Measurements from ENCODE around the gene SOX12. TPM values are rescaled to one million over a fixed set of nuclear protein-coding genes. Genes with fewer than 3 reads are reported as not detected.

SOX12 gene
- total RNA-seq, 1 experiment from 2014 or later, result 14.7 TPM

DNA sequence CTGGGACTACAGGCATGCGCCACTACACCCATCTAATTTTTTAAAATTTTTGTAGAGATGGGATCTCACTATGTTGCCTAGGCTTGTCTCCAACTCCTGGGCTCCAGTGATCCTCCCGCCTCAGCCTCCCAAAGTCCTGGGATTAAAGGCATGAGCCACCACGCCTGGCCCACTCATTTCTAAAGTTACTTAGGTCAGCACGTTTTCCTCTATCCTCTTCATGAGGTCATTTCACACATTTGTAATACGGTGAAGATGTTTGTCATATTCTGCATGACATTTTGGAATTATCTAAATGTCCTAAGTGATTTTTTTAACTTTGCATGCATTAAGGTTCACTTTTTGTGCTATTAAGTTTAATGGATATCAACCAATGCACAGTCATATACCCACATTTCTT, 11.9 kb upstream of the SOX12 start:
- no peaks in the 10 kb centered on the region for H3K36me3 Mint-ChIP-seq (ENCODE audit: insufficient read depth, unreplicated experiment)
- no peaks in the 10 kb centered on the region for H3K4me1 Mint-ChIP-seq (ENCODE audit: low read depth, unreplicated experiment)
- POLR2A ChIA-PET, result no interaction called here

DNA sequence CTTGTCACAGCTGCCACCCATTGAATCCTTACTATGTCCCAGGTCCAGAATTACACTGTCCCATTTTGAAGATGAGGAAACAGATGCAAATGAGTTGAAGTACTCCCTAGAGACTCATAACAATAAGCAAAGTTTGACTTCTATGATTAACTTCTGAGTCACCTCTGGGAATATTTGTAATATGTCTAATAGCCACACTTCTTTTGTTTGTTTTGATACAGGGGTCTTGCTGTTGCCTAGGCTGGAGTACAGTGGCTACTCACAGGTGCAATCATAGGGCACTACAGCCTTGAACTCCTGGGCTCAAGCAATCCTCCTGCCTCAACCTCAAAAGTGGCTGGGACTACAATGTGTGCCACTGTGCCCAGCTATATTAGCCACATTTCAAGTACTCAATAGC, 11.4 kb upstream of the SOX12 start:
- CTCF ChIA-PET, result no interaction called here
- no peaks in the 10 kb centered on the region for H3K36me3 Mint-ChIP-seq (ENCODE audit: insufficient read depth, unreplicated experiment)
- no peaks in the 10 kb centered on the region for H3K9me3 ChIP-seq
- no peak overlapping the region for H3K4me3 ChIP-seq (ENCODE audit: low read depth, low read length)
- no peak overlapping the region for H3K27ac Mint-ChIP-seq (ENCODE audit: unreplicated experiment)
- no peak overlapping the region for H3K4me3 Mint-ChIP-seq (ENCODE audit: unreplicated experiment)
- no peaks in the 10 kb centered on the region for H3K27me3 Mint-ChIP-seq (ENCODE audit: insufficient read depth, unreplicated experiment)
- no peaks in the 10 kb centered on the region for H3K4me1 ChIP-seq
- no peaks in the 10 kb centered on the region for H3K27me3 ChIP-seq (replicated peaks; ENCODE audit: control insufficient read depth, insufficient read depth, low read length)
- DNase-seq, result no peak
- POLR2A ChIA-PET, result no interaction called here
- H3K36me3 ChIP-seq (ENCODE audit: control insufficient read depth, insufficient read depth, low read length), result no peaks in the 10 kb centered on the region
- BruUV-seq (replicated peaks), result no TSS peak
- intact Hi-C loops (cut with micrococcal nuclease; ENCODE audit: unreplicated experiment), result no loop called here
- H3K9me3 Mint-ChIP-seq (ENCODE audit: unreplicated experiment), result peaks cover 9% of the 10 kb centered on the region
- TF ChIP-seq, protein P1, sequence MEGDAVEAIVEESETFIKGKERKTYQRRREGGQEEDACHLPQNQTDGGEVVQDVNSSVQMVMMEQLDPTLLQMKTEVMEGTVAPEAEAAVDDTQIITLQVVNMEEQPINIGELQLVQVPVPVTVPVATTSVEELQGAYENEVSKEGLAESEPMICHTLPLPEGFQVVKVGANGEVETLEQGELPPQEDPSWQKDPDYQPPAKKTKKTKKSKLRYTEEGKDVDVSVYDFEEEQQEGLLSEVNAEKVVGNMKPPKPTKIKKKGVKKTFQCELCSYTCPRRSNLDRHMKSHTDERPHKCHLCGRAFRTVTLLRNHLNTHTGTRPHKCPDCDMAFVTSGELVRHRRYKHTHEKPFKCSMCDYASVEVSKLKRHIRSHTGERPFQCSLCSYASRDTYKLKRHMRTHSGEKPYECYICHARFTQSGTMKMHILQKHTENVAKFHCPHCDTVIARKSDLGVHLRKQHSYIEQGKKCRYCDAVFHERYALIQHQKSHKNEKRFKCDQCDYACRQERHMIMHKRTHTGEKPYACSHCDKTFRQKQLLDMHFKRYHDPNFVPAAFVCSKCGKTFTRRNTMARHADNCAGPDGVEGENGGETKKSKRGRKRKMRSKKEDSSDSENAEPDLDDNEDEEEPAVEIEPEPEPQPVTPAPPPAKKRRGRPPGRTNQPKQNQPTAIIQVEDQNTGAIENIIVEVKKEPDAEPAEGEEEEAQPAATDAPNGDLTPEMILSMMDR (IDR thresholded peaks at IDR 0.05; ENCODE audit: insufficient read depth in 1 of 2, low read depth in 1 of 2, low read length in 1 of 2, severe bottlenecking in 1 of 2, unreplicated experiment in 1 of 2), result no peak
- H3K4me1 Mint-ChIP-seq (ENCODE audit: low read depth, unreplicated experiment), result no peaks in the 10 kb centered on the region

More for the DNA sequence above, 11.9 kb upstream of the SOX12 start:
- no peaks in the 10 kb centered on the region for H3K27me3 ChIP-seq (replicated peaks; ENCODE audit: control insufficient read depth, insufficient read depth, low read length)
- no peaks in the 10 kb centered on the region for H3K9me3 ChIP-seq
- TF ChIP-seq, protein P1 (IDR thresholded peaks at IDR 0.05; ENCODE audit: insufficient read depth in 1 of 2, low read depth in 1 of 2, low read length in 1 of 2, severe bottlenecking in 1 of 2, unreplicated experiment in 1 of 2), result no peak
- CTCF ChIA-PET, result no interaction called here
- no peaks in the 10 kb centered on the region for H3K36me3 ChIP-seq (ENCODE audit: control insufficient read depth, insufficient read depth, low read length)
- no TSS peak for BruUV-seq (replicated peaks)
- DNase-seq, result no peak
- H3K9me3 Mint-ChIP-seq (ENCODE audit: unreplicated experiment), result peaks cover 9% of the 10 kb centered on the region
- H3K27ac Mint-ChIP-seq (ENCODE audit: unreplicated experiment), result no peak overlapping the region
- no peak overlapping the region for H3K4me3 Mint-ChIP-seq (ENCODE audit: unreplicated experiment)
- H3K4me3 ChIP-seq (ENCODE audit: low read depth, low read length), result no peak overlapping the region
- H3K4me1 ChIP-seq, result no peaks in the 10 kb centered on the region
- intact Hi-C loops (cut with micrococcal nuclease; ENCODE audit: unreplicated experiment), result no loop called here
- no peaks in the 10 kb centered on the region for H3K27me3 Mint-ChIP-seq (ENCODE audit: insufficient read depth, unreplicated experiment)

DNA sequence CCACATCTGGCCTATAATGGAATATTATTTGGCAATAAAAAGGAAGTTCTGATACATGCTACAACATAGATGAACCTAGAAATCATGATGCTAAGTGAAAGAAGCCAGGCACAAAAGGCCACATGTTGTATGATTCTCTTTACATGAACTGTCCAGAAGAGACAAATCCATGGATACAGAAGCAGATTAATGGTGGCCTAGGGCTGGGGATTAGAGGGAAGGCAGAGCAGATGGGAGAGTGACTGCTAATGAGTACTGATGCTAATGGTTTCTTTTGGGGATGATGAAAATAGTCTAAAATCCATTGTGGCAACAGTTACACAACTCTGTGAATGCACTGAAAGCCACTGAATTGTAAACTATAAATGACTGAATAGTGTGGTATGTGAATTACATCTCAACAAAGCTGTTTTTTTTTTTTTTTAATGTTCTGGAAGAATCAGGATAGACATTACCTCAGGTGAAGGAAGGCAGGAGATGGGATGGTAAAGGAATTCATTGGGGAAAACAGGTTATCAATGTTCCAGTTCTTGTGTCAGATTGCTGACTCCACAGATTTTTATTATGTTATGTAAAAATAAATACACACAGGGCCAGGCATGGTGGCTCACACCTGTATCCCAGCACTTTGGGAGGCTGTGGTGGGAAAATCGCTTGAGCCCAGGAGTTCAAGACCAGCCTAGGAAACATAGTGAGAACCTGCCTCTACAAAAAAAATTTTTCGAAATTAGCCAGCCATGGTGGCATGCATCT, 8.9 kb upstream of the SOX12 start:
- no peaks in the 10 kb centered on the region for H3K4me1 ChIP-seq
- no peaks in the 10 kb centered on the region for H3K36me3 ChIP-seq (ENCODE audit: control insufficient read depth, insufficient read depth, low read length)
- H3K9me3 Mint-ChIP-seq (ENCODE audit: unreplicated experiment), result peaks cover 6% of the 10 kb centered on the region
- ChIA-PET CTCF (no interaction called here), POLR2A (no interaction called here)
- H3K9me3 ChIP-seq, result no peaks in the 10 kb centered on the region
- no peaks in the 10 kb centered on the region for H3K27me3 ChIP-seq (replicated peaks; ENCODE audit: control insufficient read depth, insufficient read depth, low read length)
- BruUV-seq (replicated peaks), result no TSS peak
- no peak for DNase-seq
- no peak overlapping the region for H3K4me3 ChIP-seq (ENCODE audit: low read depth, low read length)
- no peak overlapping the region for H3K4me3 Mint-ChIP-seq (ENCODE audit: unreplicated experiment)
- no peaks in the 10 kb centered on the region for H3K4me1 Mint-ChIP-seq (ENCODE audit: low read depth, unreplicated experiment)
- H3K36me3 Mint-ChIP-seq (ENCODE audit: insufficient read depth, unreplicated experiment), result no peaks in the 10 kb centered on the region
- H3K27ac Mint-ChIP-seq (ENCODE audit: unreplicated experiment), result no peak overlapping the region
- TF ChIP-seq, protein P1 (IDR thresholded peaks at IDR 0.05; ENCODE audit: insufficient read depth in 1 of 2, low read depth in 1 of 2, low read length in 1 of 2, severe bottlenecking in 1 of 2, unreplicated experiment in 1 of 2), result no peak
- peaks cover 4% of the 10 kb centered on the region for H3K27me3 Mint-ChIP-seq (ENCODE audit: insufficient read depth, unreplicated experiment)
- intact Hi-C loops (cut with micrococcal nuclease; ENCODE audit: unreplicated experiment), result no loop called here

Measured in Caco-2 (cell line).